PC-9 (cell line): Measurements from ENCODE around the gene ATP6V1D.

Source experiments
- EZH2 ChIP-seq: fragments of 200-600 bp; sonication (generic); IDR thresholded peaks from 2 replicates; pipeline ENCODE4 v1.8.0; 2017; ENCODE audit warnings: antibody characterized with exemption, low read depth
- TF ChIP-seq, protein P1 (sequence below): fragments of 200-600 bp; sonication (generic); conservative IDR thresholded peaks from 2 replicates; pipeline ENCODE4 v1.6.1; 2017; ENCODE audit warnings: mixed run types, antibody characterized with exemption, mild to moderate bottlenecking, moderate library complexity

DNA sequence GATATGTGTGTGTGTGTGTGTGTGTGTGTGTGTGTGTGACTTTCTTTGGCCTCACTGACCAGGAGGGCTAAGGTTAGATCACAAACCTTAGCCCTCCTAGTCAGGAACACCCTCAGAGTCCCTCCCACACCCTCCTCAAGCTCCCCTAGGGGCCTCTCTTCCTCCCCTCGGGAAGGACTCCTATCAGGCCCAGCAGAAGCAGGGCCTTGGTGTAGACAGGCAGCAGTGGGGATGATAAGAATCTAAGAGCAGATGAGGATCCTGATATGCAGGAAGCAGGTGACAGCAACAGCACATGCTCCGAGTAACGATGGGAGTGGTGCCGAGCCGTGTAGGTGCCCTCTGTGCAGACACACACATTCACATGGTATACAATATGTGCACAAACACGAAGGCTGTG, 31.7 kb upstream of the ATP6V1D start:
- TF ChIP-seq, protein P1, sequence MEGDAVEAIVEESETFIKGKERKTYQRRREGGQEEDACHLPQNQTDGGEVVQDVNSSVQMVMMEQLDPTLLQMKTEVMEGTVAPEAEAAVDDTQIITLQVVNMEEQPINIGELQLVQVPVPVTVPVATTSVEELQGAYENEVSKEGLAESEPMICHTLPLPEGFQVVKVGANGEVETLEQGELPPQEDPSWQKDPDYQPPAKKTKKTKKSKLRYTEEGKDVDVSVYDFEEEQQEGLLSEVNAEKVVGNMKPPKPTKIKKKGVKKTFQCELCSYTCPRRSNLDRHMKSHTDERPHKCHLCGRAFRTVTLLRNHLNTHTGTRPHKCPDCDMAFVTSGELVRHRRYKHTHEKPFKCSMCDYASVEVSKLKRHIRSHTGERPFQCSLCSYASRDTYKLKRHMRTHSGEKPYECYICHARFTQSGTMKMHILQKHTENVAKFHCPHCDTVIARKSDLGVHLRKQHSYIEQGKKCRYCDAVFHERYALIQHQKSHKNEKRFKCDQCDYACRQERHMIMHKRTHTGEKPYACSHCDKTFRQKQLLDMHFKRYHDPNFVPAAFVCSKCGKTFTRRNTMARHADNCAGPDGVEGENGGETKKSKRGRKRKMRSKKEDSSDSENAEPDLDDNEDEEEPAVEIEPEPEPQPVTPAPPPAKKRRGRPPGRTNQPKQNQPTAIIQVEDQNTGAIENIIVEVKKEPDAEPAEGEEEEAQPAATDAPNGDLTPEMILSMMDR = no peak
- no peak for TF ChIP-seq EZH2
